RWPE2 (cell line): Measurements from ENCODE around the gene ETV1.

ENCODE experiments used
- ATAC-seq: fragments of 200-7000 bp; cut with Tn5 transposase; 3 replicates; pipeline ENCODE4 v1.9.1; 2021; ENCODE audit warnings: low read depth
- DNase-seq: peaks from one replicate; pipeline ENCODE4 v3.0.0-alpha.2; 2020; ENCODE audit warnings: low spot score
- H3K27ac ChIP-seq: fragments of 450-650 bp; 2 replicates; pipeline ENCODE4 v1.5.1; 2017; ENCODE audit warnings: mild to moderate bottlenecking; ENCODE audit not compliant: poor library complexity, severe bottlenecking
- H3K27me3 ChIP-seq: fragments of 250-450 bp; sonication (Bioruptor Pico); 2 replicates; pipeline ENCODE4 v1.5.1; 2021; ENCODE audit warnings: mild to moderate bottlenecking, moderate library complexity; ENCODE audit not compliant: insufficient read depth, poor library complexity, severe bottlenecking
- H3K36me3 ChIP-seq: fragments of 250-450 bp; sonication (Bioruptor Pico); 2 replicates; pipeline ENCODE4 v1.5.1; 2020; ENCODE audit warnings: low read depth, mild to moderate bottlenecking, moderate library complexity
- H3K4me1 ChIP-seq: fragments of 250-450 bp; sonication (Bioruptor Pico); 2 replicates; pipeline ENCODE4 v1.5.1; 2021; ENCODE audit warnings: mild to moderate bottlenecking, moderate library complexity; ENCODE audit not compliant: insufficient read depth, poor library complexity, severe bottlenecking
- H3K4me3 ChIP-seq: fragments of 250-450 bp; sonication (Bioruptor Pico); 2 replicates; pipeline ENCODE4 v1.5.1; 2021; ENCODE audit warnings: mild to moderate bottlenecking, moderate library complexity; ENCODE audit not compliant: severe bottlenecking
- H3K9me3 ChIP-seq: fragments of 250-450 bp; sonication (Bioruptor Pico); 2 replicates; pipeline ENCODE4 v1.5.1; 2021; ENCODE audit warnings: mild to moderate bottlenecking, moderate library complexity; ENCODE audit not compliant: severe bottlenecking
- CTCF ChIP-seq: fragments of 450-650 bp; IDR thresholded peaks from one replicate; pipeline ENCODE4 v1.5.1; 2017; ENCODE audit warnings: mild to moderate bottlenecking, moderate library complexity; ENCODE audit not compliant: poor library complexity, severe bottlenecking

The ETV1 gene

GRCh38 chr7:13912715-13913278, 76.7 kb downstream of the ETV1 start:
- no peak overlapping the region for H3K27ac ChIP-seq
- H3K9me3 ChIP-seq, result no peaks in the 10 kb centered on the region
- no peak overlapping the region for H3K4me3 ChIP-seq
- ATAC-seq (no peak), DNase-seq (no peak)
- no peaks in the 10 kb centered on the region for H3K36me3 ChIP-seq
- no peaks in the 10 kb centered on the region for H3K27me3 ChIP-seq
- TF ChIP-seq CTCF, result no peak
- no peaks in the 10 kb centered on the region for H3K4me1 ChIP-seq

GRCh38 chr7:13911909-13912308, 77.6 kb downstream of the ETV1 start:
- ATAC-seq (no peak), DNase-seq (no peak)
- no peak for TF ChIP-seq CTCF
- no peaks in the 10 kb centered on the region for H3K9me3 ChIP-seq
- no peaks in the 10 kb centered on the region for H3K27me3 ChIP-seq
- H3K4me1 ChIP-seq, result no peaks in the 10 kb centered on the region
- H3K27ac ChIP-seq, result no peak overlapping the region
- no peak overlapping the region for H3K4me3 ChIP-seq
- no peaks in the 10 kb centered on the region for H3K36me3 ChIP-seq

- H3K4me1 ChIP-seq, result no peaks in the 10 kb centered on the region
- DNase-seq (no peak), ATAC-seq (no peak)
- no peak for TF ChIP-seq CTCF
- H3K9me3 ChIP-seq, result no peaks in the 10 kb centered on the region
- H3K4me3 ChIP-seq, result no peak overlapping the region
- no peaks in the 10 kb centered on the region for H3K36me3 ChIP-seq
- H3K27me3 ChIP-seq, result no peaks in the 10 kb centered on the region
- H3K27ac ChIP-seq, result no peak overlapping the region
Measured at GRCh38 chr7:13910805-13911551, 78.5 kb downstream of the ETV1 start.

GRCh38 chr7:13908667-13909397, 80.6 kb downstream of the ETV1 start:
- ATAC-seq (no peak), DNase-seq (no peak)
- no peaks in the 10 kb centered on the region for H3K36me3 ChIP-seq

More at GRCh38 chr7:13908667-13909397, 80.6 kb downstream of the ETV1 start:
- H3K9me3 ChIP-seq, result no peaks in the 10 kb centered on the region
- TF ChIP-seq CTCF, result no peak
- no peaks in the 10 kb centered on the region for H3K4me1 ChIP-seq
- no peak overlapping the region for H3K4me3 ChIP-seq
- no peak overlapping the region for H3K27ac ChIP-seq
- no peaks in the 10 kb centered on the region for H3K27me3 ChIP-seq
